Osteocyte (in vitro differentiated cells): ENCODE data around the gene UBE3D. TPM values are rescaled to one million over a fixed set of nuclear protein-coding genes. Genes with fewer than 3 reads are reported as not detected.

Experiments used
- DNase-seq: peaks from one replicate; pipeline ENCODE4 v3.0.0; 2021; ENCODE audit warnings: mixed read lengths; ENCODE audit not compliant: unreplicated experiment; ENCODE audit errors: extremely low spot score
- H3K27ac Mint-ChIP-seq: one replicate; pipeline ENCODE4 v1.8.0; 2021; ENCODE audit warnings: mild to moderate bottlenecking, mixed read lengths; ENCODE audit not compliant: unreplicated experiment
- H3K27me3 Mint-ChIP-seq: one replicate; pipeline ENCODE4 v1.8.0; 2021; ENCODE audit warnings: mixed read lengths; ENCODE audit not compliant: unreplicated experiment
- H3K36me3 Mint-ChIP-seq: one replicate; pipeline ENCODE4 v1.8.0; 2021; ENCODE audit warnings: mixed read lengths; ENCODE audit not compliant: unreplicated experiment
- H3K4me1 Mint-ChIP-seq: one replicate; pipeline ENCODE4 v1.8.0; 2021; ENCODE audit warnings: mixed read lengths; ENCODE audit not compliant: unreplicated experiment
- H3K4me3 Mint-ChIP-seq: one replicate; pipeline ENCODE4 v1.8.0; 2021; ENCODE audit warnings: mild to moderate bottlenecking, moderate library complexity, mixed read lengths; ENCODE audit not compliant: unreplicated experiment
- H3K9me3 Mint-ChIP-seq: one replicate; pipeline ENCODE4 v1.8.0; 2021; ENCODE audit warnings: mixed read lengths; ENCODE audit not compliant: unreplicated experiment
- total RNA-seq: library from RNA; stranded (reverse); gene quantifications from 2 replicates; pipeline ENCODE4 v1.2.1, GENCODE V29; 2021
- TF ChIP-seq, protein P1 (sequence below): fragments of 200-600 bp; sonication (generic); IDR thresholded peaks from 2 replicates; pipeline ENCODE4 v1.5.0; 2021; ENCODE audit warnings: antibody characterized with exemption, mild to moderate bottlenecking, moderate library complexity

The UBE3D gene
- total RNA-seq, 1 donor from 2014 or later, result 4.8 TPM

DNA sequence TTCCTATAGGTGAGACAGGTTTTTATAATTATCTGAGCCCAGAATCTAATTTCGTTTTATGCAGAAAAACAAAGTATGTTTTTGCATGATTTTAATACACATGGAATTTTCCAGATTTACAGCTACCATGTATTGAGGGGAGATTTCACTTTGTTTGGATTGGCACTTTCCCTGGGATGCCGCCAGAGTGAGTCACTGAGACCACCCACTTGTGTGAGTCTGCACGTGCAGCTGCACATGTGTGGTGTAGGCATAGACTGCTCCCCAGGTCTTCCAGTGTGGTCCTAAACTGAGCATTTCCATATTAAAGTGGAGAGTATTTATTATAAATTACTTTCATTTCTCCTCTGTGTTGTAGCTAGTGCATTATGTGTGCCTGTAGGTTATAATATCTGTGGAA, 186.8 kb downstream of the UBE3D start:
- Mint-ChIP-seq H3K9me3 (peaks cover 3% of the 10 kb centered on the region), H3K4me3 (no peak overlapping the region), H3K27me3 (no peaks in the 10 kb centered on the region), H3K36me3 (no peaks in the 10 kb centered on the region), H3K4me1 (peaks cover 46% of the 10 kb centered on the region), H3K27ac (peak overlapping the region; percentile 36)
- TF ChIP-seq, protein P1, sequence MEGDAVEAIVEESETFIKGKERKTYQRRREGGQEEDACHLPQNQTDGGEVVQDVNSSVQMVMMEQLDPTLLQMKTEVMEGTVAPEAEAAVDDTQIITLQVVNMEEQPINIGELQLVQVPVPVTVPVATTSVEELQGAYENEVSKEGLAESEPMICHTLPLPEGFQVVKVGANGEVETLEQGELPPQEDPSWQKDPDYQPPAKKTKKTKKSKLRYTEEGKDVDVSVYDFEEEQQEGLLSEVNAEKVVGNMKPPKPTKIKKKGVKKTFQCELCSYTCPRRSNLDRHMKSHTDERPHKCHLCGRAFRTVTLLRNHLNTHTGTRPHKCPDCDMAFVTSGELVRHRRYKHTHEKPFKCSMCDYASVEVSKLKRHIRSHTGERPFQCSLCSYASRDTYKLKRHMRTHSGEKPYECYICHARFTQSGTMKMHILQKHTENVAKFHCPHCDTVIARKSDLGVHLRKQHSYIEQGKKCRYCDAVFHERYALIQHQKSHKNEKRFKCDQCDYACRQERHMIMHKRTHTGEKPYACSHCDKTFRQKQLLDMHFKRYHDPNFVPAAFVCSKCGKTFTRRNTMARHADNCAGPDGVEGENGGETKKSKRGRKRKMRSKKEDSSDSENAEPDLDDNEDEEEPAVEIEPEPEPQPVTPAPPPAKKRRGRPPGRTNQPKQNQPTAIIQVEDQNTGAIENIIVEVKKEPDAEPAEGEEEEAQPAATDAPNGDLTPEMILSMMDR, result no peak
- no peak for DNase-seq

DNA sequence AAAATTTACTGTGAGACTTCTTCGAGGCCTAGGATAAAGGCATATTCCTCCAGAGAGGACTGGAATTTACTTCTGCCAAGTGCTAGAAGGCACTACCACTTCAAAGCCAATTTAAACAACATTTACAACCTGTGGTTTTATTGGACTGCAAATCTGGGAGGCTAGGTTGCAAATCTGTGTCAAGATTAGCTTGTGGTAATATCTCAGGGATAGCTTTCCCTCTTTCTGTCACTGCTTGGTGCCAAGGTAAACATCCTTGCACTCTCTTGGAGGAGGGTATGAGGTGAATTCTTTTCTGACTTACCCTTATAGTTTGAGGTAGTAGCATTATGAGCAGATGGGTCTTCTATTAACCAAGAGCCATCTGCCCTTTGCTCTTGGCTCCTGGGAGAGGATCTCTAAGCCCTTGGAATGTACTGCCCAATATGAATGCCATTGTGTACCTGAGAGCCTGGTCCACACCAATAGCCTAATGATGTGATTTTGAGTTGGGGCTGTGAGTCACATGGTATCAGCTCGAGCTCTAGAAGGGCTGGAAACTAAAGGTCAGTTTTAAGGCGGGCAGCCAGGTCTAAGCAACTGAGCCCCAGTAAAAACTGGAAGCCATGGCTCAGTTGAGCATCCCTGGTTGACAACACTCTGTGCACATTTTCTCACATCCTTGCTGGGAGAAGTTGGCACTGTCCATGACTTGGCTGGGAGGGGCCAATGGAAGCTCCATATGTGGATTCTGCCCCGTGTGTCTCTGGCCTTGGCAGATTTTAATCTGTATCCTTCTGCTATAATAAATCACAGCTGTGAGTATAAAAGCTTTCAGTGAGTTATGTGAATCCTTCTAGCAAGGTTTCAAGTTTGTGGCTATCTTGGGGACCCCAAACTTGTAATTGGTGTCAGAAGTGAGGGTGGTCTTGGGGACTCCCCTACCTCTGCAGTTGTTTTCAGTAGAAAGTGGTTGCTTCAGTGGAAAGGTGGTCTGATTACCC, 188.1 kb downstream of the UBE3D start:
- Mint-ChIP-seq H3K9me3 (peaks cover 3% of the 10 kb centered on the region), H3K4me1 (peaks cover 46% of the 10 kb centered on the region), H3K27ac (peak overlapping the region; percentile 12), H3K4me3 (no peak overlapping the region), H3K27me3 (no peaks in the 10 kb centered on the region), H3K36me3 (no peaks in the 10 kb centered on the region)
- DNase-seq, result no peak
- TF ChIP-seq, protein P1, result no peak

DNA sequence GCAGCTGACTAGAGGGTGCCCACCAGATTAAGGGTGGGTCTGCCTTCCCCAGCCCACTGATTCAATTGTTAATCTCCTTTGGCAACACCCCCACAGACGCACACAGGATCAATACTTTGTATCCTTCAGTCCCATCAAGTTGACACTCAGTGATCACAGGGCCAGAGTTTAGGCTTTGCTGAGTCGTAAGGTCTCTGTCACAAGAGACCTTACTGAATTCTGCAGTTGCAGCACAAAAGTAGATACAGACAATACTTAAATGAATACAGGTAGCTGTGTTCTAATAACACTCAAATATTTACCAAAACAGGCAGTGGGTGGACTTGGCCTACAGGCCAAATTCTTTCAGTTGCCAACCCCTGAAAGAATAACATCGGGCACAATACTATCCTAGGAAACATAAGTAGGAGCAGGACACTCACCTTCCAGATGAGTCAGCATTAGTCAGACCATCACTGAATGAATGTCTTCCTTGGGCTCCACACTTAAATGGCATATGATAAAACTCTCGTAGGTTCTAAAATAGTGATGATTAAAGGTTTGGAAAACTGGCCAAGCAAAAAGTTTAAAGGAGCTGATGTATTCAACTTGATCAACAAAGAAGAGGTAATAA, 190.0 kb downstream of the UBE3D start:
- Mint-ChIP-seq H3K4me3 (no peak overlapping the region), H3K27me3 (no peaks in the 10 kb centered on the region), H3K27ac (peak overlapping the region; percentile 12), H3K36me3 (no peaks in the 10 kb centered on the region), H3K9me3 (peaks cover 3% of the 10 kb centered on the region), H3K4me1 (peaks cover 46% of the 10 kb centered on the region)
- DNase-seq, result no peak
- TF ChIP-seq, protein P1, result no peak

DNA sequence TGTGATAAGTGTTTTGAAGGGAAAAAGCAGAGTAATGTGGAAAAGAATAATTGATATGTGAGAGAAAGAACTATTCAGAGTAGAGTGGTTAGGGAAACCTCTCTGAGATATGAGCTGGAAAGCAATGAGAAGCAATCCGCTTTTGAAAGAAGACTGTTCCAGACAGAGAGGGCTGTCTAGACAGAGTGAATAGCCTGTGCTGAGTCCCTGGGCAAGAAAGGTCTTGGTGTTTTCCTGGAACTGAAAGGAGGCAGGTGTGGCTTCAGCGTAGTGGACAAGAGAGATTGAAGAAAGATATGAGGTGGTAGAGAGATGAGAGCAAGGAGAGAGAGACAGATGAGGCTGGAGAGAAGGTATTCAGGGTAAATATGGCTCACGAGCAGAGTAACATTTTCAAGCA, 190.8 kb downstream of the UBE3D start:
- peaks cover 43% of the 10 kb centered on the region for H3K4me1 Mint-ChIP-seq
- no peak for DNase-seq
- no peak overlapping the region for H3K27ac Mint-ChIP-seq
- no peaks in the 10 kb centered on the region for H3K27me3 Mint-ChIP-seq
- TF ChIP-seq, protein P1, result no peak
- H3K4me3 Mint-ChIP-seq, result no peak overlapping the region
- no peaks in the 10 kb centered on the region for H3K36me3 Mint-ChIP-seq
- H3K9me3 Mint-ChIP-seq, result peaks cover 3% of the 10 kb centered on the region

DNA sequence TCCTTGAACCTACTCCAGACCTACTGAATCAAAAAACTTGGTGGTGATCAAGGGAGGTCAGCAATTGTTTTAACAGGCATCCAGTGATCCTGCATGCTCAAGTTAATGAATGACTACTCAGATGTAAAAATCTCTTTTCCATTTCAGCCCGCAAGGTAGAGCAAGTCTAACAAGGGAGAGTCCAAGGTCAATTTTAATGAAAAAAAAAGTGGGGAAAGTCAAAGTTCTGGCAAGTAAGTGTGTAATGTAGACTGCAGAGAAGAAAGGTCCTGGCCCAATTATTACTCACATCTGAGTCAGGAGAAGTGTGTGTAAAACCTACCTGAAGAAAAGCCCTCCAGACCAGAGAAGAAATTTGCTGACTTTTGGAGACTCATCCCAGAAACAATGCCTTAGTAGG, 193.5 kb downstream of the UBE3D start:
- H3K36me3 Mint-ChIP-seq, result no peaks in the 10 kb centered on the region
- no peak overlapping the region for H3K27ac Mint-ChIP-seq
- H3K9me3 Mint-ChIP-seq, result peaks cover 3% of the 10 kb centered on the region
- TF ChIP-seq, protein P1, result no peak
- H3K27me3 Mint-ChIP-seq, result no peaks in the 10 kb centered on the region
- peaks cover 30% of the 10 kb centered on the region for H3K4me1 Mint-ChIP-seq
- no peak for DNase-seq
- H3K4me3 Mint-ChIP-seq, result no peak overlapping the region
